T-helper 1 cell treated with Interleukin-12 subunit alpha and Interleukin-12 subunit beta and Interleukin-4 antibody, amounts not matched to agents 30 μg/mL and 1 μg/mL, for 36 hours (primary cell): ENCODE data around the gene PAMR1.

Experiments
- H3K27ac Mint-ChIP-seq: one replicate; pipeline ENCODE4 v1.8.0; 2021; ENCODE audit warnings: mild to moderate bottlenecking, mixed read lengths
- H3K27me3 Mint-ChIP-seq: one replicate; pipeline ENCODE4 v1.8.0; 2021; ENCODE audit warnings: low read depth, mixed read lengths
- H3K36me3 Mint-ChIP-seq: one replicate; pipeline ENCODE4 v1.8.0; 2021; ENCODE audit warnings: low read depth, mixed read lengths
- H3K4me1 Mint-ChIP-seq: one replicate; pipeline ENCODE4 v1.8.0; 2021; ENCODE audit warnings: low read depth, mixed read lengths
- H3K4me3 Mint-ChIP-seq: one replicate; pipeline ENCODE4 v1.8.0; 2021; ENCODE audit warnings: mild to moderate bottlenecking, moderate library complexity, mixed read lengths
- H3K9me3 Mint-ChIP-seq: one replicate; pipeline ENCODE4 v1.8.0; 2021; ENCODE audit warnings: mixed read lengths

PAMR1 gene

DNA sequence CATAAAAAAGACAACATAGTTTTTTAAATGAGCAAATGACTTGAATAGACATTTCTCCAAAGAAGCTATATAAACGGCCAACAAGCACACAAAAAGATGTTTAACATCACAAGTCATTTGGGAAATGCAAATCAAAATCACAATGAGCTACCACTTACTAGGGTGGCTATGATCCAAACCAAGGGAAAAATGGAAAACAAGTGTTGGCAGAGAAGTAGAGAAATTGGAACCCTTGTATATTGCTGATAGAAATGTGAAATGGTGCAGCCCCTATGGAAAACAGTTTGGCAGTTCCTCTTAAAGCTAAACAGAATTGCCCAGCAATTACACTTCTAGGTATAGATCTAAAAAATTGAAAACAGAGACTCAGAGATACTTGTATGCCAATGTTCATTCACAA, 29.0 kb downstream of the PAMR1 start:
- no peaks in the 10 kb centered on the region for H3K36me3 Mint-ChIP-seq
- no peak overlapping the region for H3K27ac Mint-ChIP-seq
- H3K4me1 Mint-ChIP-seq, result no peaks in the 10 kb centered on the region
- no peak overlapping the region for H3K4me3 Mint-ChIP-seq
- no peaks in the 10 kb centered on the region for H3K9me3 Mint-ChIP-seq
- peaks cover 11% of the 10 kb centered on the region for H3K27me3 Mint-ChIP-seq

DNA sequence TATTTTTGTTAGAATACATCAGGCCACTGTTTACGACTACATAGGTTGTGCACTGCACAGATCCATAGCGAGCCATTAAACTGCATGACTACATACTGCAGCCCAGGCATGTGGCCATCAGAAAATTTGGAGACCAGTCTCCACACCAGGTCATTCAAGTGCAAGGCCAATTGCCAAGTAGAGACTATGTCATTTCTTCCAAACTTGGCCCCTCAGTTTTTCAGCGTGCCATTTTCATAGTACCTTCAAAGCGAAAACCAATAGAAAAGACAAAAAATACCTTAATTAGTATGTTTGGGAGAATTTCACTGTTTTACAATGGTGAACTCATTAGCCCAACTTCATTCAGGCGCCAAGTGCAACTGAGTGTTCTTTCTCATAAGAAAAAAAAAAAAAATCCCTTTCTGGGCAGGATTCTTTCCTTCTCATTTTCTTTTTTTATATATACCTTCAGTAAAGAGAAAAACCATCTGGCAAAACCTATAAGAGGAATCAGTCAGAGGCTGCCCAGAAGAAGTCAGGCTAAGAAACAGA, 30.4 kb downstream of the PAMR1 start:
- Mint-ChIP-seq H3K36me3 (no peaks in the 10 kb centered on the region), H3K9me3 (no peaks in the 10 kb centered on the region), H3K27me3 (peaks cover 11% of the 10 kb centered on the region), H3K4me3 (no peak overlapping the region), H3K4me1 (no peaks in the 10 kb centered on the region), H3K27ac (no peak overlapping the region)

DNA sequence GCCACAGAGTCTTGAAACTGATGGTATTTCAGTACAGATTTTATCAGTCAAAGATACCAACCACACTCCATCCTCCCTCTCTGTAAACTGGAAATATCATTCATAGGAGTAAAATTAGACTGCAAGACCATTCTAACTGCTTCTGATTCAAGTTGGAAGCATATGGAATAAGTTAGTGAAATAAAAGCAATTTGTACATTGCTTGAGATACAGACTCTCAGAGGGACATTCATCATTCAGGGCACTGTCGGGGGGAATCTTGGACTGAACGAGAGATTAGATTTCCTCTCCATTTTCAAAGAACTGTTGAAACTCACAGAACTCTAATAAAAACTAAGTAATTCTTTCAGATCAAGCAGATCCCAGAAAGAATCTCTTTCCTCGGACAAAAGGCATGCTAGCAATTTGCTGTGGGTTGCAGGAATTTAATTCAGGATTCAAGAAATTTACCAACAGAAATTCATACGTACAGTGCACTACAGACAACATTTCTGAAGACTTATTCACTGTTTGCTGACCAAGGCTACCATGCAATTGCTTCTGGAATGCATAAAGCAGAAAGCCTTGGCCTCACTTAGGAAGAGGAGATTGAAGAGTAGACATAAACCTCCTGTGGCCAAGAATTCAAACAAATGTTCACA, 34.1 kb downstream of the PAMR1 start:
- no peaks in the 10 kb centered on the region for H3K4me1 Mint-ChIP-seq
- peaks cover 18% of the 10 kb centered on the region for H3K27me3 Mint-ChIP-seq
- no peaks in the 10 kb centered on the region for H3K9me3 Mint-ChIP-seq
- H3K4me3 Mint-ChIP-seq, result no peak overlapping the region
- H3K27ac Mint-ChIP-seq, result no peak overlapping the region
- no peaks in the 10 kb centered on the region for H3K36me3 Mint-ChIP-seq

DNA sequence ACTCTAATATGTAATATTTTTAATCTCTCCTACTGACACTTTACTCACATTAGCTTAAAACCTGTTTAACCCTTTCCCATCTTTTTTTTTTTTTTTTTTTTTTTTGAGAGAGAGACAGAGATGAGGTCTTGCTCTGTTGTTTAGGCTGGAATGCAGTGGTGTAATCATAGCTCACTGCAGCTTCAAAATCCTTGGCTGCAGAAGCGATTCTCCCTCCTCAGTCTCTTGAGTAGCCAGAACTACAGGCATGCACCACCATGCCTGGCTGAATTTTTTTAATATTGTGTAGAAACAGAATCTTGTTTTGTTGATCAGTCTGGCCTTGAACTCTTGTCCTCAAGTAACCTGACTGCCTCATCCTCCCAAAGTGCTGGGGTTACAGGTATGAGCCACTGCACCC, 37.3 kb downstream of the PAMR1 start:
- Mint-ChIP-seq H3K9me3 (peaks cover 5% of the 10 kb centered on the region), H3K36me3 (no peaks in the 10 kb centered on the region), H3K27me3 (peaks cover 29% of the 10 kb centered on the region), H3K27ac (no peak overlapping the region), H3K4me1 (no peaks in the 10 kb centered on the region), H3K4me3 (no peak overlapping the region)

DNA sequence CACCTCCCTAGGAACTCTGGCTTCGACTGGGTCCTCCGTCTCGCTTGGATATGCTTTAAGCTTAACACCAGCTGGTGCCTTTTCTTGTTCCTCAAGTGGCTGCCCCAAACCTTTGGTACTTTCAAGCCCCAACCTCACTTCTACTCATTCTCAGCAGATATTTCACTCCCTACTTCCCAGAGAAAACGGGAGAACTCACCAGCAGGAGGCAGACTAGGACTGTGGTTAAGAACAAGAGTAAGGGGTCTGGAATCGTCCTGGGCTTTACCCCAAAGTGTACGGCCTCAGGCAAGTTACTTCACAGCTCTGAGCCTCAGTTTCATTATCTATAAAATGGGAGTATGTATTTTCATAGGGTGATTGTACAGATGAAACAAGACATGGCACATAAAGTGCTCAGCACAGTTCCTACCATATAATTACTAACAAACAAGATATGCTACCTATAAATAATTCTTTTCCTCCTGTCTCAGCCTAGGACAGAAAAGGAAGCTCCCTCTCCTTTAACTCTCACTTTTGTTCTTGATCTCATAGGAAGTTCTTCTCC, 37.8 kb downstream of the PAMR1 start:
- H3K4me1 Mint-ChIP-seq, result no peaks in the 10 kb centered on the region
- H3K4me3 Mint-ChIP-seq, result no peak overlapping the region
- H3K36me3 Mint-ChIP-seq, result no peaks in the 10 kb centered on the region
- H3K27me3 Mint-ChIP-seq, result peaks cover 34% of the 10 kb centered on the region
- H3K27ac Mint-ChIP-seq, result no peak overlapping the region
- peaks cover 10% of the 10 kb centered on the region for H3K9me3 Mint-ChIP-seq

DNA sequence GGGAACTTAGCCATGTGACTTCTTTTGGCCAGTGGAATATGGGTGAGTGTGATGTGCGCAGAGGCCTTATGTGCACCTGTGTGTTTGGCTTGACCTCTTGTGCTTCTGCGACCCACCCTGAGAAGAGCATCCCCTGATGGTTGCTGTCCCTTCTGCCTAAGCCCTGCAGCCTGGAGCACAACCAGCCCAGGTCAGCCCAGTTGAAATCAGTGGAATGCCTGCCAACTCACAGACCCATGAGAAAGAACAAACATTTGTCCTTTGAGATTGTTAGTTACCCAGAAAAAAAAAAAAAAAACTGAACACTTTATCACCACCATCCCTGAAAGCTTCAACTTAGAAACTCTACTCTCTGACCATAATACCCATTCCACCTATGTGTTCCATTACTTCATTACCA, 38.5 kb downstream of the PAMR1 start:
- Mint-ChIP-seq H3K27ac (no peak overlapping the region), H3K4me3 (no peak overlapping the region), H3K9me3 (peaks cover 15% of the 10 kb centered on the region), H3K27me3 (peaks cover 39% of the 10 kb centered on the region), H3K4me1 (no peaks in the 10 kb centered on the region), H3K36me3 (no peaks in the 10 kb centered on the region)

DNA sequence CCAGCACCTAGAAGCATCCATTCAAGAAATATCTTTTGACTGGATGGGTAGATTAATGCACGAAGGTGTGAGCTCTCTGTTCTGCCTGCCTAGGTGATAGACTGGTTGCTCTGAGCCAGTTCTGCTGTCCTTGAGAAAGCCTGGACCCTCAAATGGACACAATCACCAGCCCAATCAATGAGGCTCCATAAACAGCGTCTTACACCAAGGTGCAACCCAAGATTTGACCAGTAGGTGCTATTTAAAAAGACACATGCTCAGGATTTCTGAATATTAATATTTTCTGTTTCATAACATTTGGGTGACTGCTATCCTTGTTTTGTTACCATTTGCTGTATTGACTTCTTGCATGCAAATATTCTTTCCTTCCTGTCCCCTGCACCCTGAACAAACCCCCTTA, 39.0 kb downstream of the PAMR1 start:
- Mint-ChIP-seq H3K27me3 (peaks cover 39% of the 10 kb centered on the region), H3K36me3 (no peaks in the 10 kb centered on the region), H3K4me1 (no peaks in the 10 kb centered on the region), H3K4me3 (no peak overlapping the region), H3K9me3 (peaks cover 15% of the 10 kb centered on the region), H3K27ac (no peak overlapping the region)

DNA sequence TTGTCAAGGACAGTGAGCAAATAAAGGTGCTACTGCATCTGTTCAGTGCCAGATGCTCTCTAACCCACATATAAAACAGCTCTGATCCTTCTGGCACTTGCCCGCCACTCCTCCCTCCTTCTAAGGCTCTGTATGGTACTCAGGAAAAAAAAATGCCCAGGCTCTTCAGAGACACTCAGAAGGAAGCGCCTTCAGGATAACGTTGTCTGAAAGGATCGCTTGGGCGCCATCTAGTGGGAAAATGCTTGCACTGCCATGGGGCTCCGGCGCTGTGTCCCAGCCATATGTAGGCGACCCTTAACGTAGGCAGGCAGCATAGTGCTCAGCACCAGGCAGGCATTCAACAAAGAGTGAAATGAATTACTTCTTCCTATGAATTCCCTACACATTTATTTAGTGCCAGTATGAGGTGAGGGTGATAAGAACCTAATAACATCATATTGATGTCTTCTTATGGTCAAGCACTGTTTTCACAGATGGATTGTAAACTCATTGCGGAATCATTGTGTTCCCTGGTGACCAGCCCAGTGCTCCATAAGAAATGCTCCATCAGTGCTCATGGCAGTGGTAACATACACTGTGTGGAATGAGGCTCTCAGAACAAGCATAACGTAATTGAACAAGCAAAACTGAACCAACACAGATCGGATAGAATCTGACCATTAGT, 39.6 kb downstream of the PAMR1 start:
- peaks cover 15% of the 10 kb centered on the region for H3K9me3 Mint-ChIP-seq
- no peaks in the 10 kb centered on the region for H3K36me3 Mint-ChIP-seq
- H3K4me3 Mint-ChIP-seq, result no peak overlapping the region
- no peak overlapping the region for H3K27ac Mint-ChIP-seq
- H3K27me3 Mint-ChIP-seq, result peaks cover 39% of the 10 kb centered on the region
- H3K4me1 Mint-ChIP-seq, result no peaks in the 10 kb centered on the region

DNA sequence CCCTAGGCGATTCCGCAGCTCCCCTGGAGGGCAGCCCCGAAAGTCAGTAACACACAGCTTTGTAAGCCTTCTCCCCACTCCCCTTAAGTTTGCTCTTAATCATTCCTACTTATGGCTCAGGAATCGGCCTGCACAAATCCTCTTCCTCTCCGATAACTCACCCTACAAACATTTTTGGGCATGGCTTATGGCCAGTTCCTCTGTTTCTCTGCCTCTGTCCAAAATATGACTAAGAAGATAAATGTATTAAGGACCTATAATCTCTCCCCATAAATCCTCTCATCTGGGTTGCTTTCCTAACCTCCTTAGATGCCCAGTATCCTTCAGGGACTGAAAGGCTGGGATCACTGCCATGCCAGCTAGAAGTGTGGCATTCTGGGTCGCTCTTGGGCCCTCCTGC, 41.0 kb downstream of the PAMR1 start:
- Mint-ChIP-seq H3K27ac (no peak overlapping the region), H3K9me3 (peaks cover 15% of the 10 kb centered on the region), H3K4me1 (no peaks in the 10 kb centered on the region), H3K27me3 (peaks cover 39% of the 10 kb centered on the region), H3K36me3 (no peaks in the 10 kb centered on the region), H3K4me3 (no peak overlapping the region)

DNA sequence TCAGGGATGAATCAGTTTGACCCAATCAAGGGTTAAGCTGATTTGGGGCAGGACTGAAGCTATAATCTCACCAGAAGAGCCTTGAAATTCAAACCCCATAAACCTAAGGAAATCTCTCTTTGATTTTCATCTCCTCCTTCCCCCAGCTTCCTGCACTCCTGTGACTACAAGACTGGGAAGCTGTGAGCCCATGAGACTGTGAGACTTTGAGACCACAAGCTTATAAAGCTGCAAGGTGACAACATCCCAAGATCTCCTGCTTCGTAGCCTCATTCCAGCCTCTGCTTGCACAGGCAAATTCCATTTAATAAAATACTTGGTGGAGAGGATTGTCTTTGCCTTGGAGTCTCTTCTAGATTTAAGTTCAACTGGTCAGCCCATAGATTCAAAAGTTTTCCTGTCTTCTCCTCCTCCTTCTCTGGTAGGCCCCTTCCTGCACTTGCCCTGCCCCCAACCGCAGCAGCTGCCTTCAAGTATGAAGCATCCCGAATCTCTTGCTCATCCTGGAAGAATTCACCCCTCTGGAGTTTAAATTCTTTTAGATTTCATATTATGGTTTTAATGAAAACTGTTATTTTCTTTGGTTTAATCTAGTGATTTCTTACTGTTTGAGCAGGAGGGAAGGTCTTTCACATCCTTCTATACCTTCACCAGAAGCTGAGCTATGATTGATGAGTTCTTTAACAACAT, 42.1 kb downstream of the PAMR1 start:
- no peak overlapping the region for H3K4me3 Mint-ChIP-seq
- H3K4me1 Mint-ChIP-seq, result no peaks in the 10 kb centered on the region
- no peaks in the 10 kb centered on the region for H3K36me3 Mint-ChIP-seq
- peaks cover 15% of the 10 kb centered on the region for H3K9me3 Mint-ChIP-seq
- H3K27me3 Mint-ChIP-seq, result peaks cover 43% of the 10 kb centered on the region
- no peak overlapping the region for H3K27ac Mint-ChIP-seq

DNA sequence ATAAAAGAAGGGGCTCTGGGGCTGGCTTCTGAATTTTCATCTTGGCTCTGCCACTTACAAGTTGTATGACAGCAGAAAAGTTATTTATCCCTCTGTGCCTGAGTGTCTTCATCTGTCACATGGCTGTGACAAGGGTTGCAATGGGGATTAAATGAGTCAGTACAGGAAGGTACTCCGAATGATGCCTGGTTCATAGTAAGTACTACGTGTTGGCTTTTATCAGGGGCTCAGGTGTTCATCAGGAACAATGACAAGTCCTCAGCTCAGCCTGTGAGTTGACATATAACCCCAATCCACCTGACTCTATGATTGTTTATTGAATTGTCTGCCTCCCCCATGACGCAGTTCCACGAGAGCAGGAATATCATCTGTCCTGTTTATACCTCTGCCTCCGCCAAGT, 45.7 kb downstream of the PAMR1 start:
- no peak overlapping the region for H3K4me3 Mint-ChIP-seq
- H3K27ac Mint-ChIP-seq, result no peak overlapping the region
- H3K4me1 Mint-ChIP-seq, result no peaks in the 10 kb centered on the region
- H3K27me3 Mint-ChIP-seq, result peaks cover 28% of the 10 kb centered on the region
- H3K9me3 Mint-ChIP-seq, result peaks cover 28% of the 10 kb centered on the region
- H3K36me3 Mint-ChIP-seq, result no peaks in the 10 kb centered on the region

DNA sequence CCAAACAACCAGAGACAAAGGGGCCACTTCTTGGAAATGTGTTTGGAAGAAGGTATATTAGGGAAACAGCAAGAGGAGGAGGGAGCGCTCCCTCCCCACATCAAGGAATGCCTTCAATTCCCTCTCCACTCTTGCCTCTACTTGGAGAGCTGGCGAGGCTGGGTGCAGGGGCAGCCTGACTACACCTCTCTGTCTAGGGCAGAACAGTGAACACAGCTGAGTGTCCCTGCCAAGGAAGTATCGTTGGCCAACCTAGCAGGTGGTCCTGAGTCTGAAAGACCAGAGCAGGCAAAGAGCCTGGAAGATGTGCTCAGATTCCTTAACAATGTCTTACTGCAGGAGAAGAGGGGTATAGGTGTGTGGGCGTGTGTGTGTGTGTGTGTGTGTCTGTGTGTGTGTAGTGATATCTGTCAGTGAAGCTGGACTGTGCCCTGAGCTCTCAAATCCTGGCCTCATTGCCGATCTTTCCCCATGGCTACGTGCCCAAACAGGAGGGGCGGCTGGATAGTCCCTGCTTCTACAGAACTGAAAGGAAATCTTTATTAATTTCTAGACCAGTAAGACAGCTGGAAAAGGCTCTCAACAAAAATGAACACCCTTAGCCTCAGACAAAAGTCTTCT, 46.8 kb downstream of the PAMR1 start:
- Mint-ChIP-seq H3K9me3 (peaks cover 28% of the 10 kb centered on the region), H3K4me1 (no peaks in the 10 kb centered on the region), H3K4me3 (no peak overlapping the region), H3K27me3 (peaks cover 20% of the 10 kb centered on the region), H3K27ac (no peak overlapping the region), H3K36me3 (no peaks in the 10 kb centered on the region)

DNA sequence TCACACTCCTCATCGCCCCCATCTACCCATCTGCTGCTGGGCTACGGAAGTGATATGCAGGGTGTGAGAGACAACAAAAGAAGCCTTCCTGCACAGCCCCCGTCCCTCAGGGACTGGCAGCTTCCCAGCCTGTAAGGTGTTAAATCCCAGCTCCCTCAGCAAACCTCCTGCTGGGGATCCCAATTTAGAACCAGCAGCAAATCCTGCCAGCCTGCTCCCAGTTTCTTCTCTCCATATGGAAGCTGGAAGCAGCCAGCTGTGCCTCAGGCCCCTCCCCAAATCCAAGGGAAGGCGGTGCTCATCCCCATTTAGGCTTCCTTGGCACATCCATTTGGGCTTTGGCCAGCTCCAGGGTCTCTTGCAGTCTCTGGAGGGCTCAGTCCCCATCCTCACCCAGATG, 47.5 kb downstream of the PAMR1 start:
- Mint-ChIP-seq H3K4me1 (no peaks in the 10 kb centered on the region), H3K27me3 (peaks cover 20% of the 10 kb centered on the region), H3K27ac (no peak overlapping the region), H3K9me3 (peaks cover 21% of the 10 kb centered on the region), H3K36me3 (no peaks in the 10 kb centered on the region), H3K4me3 (no peak overlapping the region)

DNA sequence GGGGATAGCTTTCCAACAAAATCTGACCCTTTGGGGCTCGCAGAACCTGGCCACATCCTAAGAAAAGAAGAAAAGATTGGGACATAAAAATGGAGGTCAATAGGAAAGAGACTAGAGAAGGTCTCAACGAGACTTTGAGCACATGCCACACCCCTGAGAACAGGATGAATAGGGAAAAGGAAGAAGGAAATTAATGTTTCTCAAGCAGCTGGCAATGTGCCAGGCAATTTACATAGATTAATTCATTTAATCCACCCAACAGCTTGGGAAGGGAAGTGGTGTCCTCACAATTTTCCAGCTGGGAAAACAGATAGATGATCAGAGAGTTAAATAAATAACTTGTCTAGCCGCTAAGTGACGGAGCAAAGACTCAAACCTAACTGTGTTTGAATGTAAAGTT, 50.7 kb downstream of the PAMR1 start:
- peaks cover 20% of the 10 kb centered on the region for H3K27me3 Mint-ChIP-seq
- H3K4me1 Mint-ChIP-seq, result no peaks in the 10 kb centered on the region
- peaks cover 13% of the 10 kb centered on the region for H3K9me3 Mint-ChIP-seq
- H3K36me3 Mint-ChIP-seq, result no peaks in the 10 kb centered on the region
- no peak overlapping the region for H3K4me3 Mint-ChIP-seq
- no peak overlapping the region for H3K27ac Mint-ChIP-seq
